ENCODE data around the gene SATB2.

- TF ChIP-seq CTCF (IDR thresholded peaks at IDR 0.05) (no peak), POLR2A (IDR thresholded peaks at IDR 0.05) (no peak)
Measured at GRCh38 chr2:199419428-199419827, 38.3 kb downstream of the SATB2 start.
